MM.1S (cell line): ENCODE data around the gene NLK.

Experiments used
- DNase-seq: peaks from one replicate; pipeline ENCODE4 v3.0.0-alpha.2; 2015
- H2AFZ ChIP-seq: fragments of 300-600 bp; sonication (generic); 2 replicates; pipeline ENCODE4 v1.6.0; 2016; ENCODE audit warnings: antibody characterized with exemption, low read length
- H3F3A ChIP-seq: fragments of 300-600 bp; sonication (generic); 2 replicates; pipeline ENCODE4 v1.6.1; 2016; ENCODE audit warnings: mild to moderate bottlenecking, antibody characterized with exemption, low read length, moderate library complexity, mixed read lengths; ENCODE audit not compliant: insufficient read depth
- H3K27ac ChIP-seq: fragments of 300-600 bp; sonication (generic); 2 replicates; pipeline ENCODE4 v1.5.1; 2016; ENCODE audit warnings: mild to moderate bottlenecking, low read length
- H3K27me3 ChIP-seq: fragments of 300-600 bp; sonication (generic); replicated peaks from 2 replicates; pipeline ENCODE4 v1.6.0; 2016; ENCODE audit warnings: low read length; ENCODE audit not compliant: insufficient read depth
- H3K36me3 ChIP-seq: fragments of 300-600 bp; sonication (generic); replicated peaks from 2 replicates; pipeline ENCODE4 v1.6.1; 2016; ENCODE audit warnings: mild to moderate bottlenecking, low read length, mixed read lengths; ENCODE audit not compliant: insufficient read depth
- H3K4me1 ChIP-seq: fragments of 300-600 bp; sonication (generic); 2 replicates; pipeline ENCODE4 v1.6.1; 2016; ENCODE audit warnings: low read length, mixed read lengths
- H3K4me2 ChIP-seq: fragments of 300-600 bp; sonication (generic); 2 replicates; pipeline ENCODE4 v1.6.0; 2016; ENCODE audit warnings: low read depth, low read length
- H3K4me3 ChIP-seq: fragments of 300-600 bp; sonication (generic); 2 replicates; pipeline ENCODE4 v1.5.1; 2016; ENCODE audit warnings: low read length, mixed read lengths
- H3K79me2 ChIP-seq: fragments of 300-600 bp; sonication (generic); 2 replicates; pipeline ENCODE4 v1.6.1; 2016; ENCODE audit warnings: mixed run types, low read length, mixed read lengths
- H3K9ac ChIP-seq: fragments of 300-600 bp; sonication (generic); 2 replicates; pipeline ENCODE4 v1.6.1; 2016; ENCODE audit warnings: low read length, mixed read lengths
- H3K9me2 ChIP-seq: fragments of 300-600 bp; sonication (generic); replicated peaks from 2 replicates; pipeline ENCODE4 v1.6.1; 2016; ENCODE audit warnings: mild to moderate bottlenecking, low read length, mixed read lengths; ENCODE audit not compliant: insufficient read depth
- H3K9me3 ChIP-seq: fragments of 300-600 bp; sonication (generic); replicated peaks from 2 replicates; pipeline ENCODE4 v1.6.1; 2016; ENCODE audit warnings: mild to moderate bottlenecking, low read length, mixed read lengths; ENCODE audit not compliant: insufficient read depth
- H4K20me1 ChIP-seq: fragments of 300-600 bp; sonication (generic); 2 replicates; pipeline ENCODE4 v1.6.1; 2016; ENCODE audit warnings: mild to moderate bottlenecking, low read length, moderate library complexity, mixed read lengths; ENCODE audit not compliant: insufficient read depth
- EZH2 ChIP-seq: fragments of 300-600 bp; sonication (generic); optimal IDR thresholded peaks from 2 replicates; pipeline ENCODE3; 2017; ENCODE audit warnings: low read depth, mild to moderate bottlenecking, antibody characterized with exemption, low read length, mixed read lengths
- EZH2phosphoT487 ChIP-seq: fragments of 300-600 bp; sonication (generic); IDR thresholded peaks from 2 replicates; pipeline ENCODE4 v1.6.1; 2018; ENCODE audit warnings: antibody characterized with exemption, low read length
- TF ChIP-seq, protein P1 (sequence below): fragments of 300-600 bp; sonication (generic); IDR thresholded peaks from 2 replicates; pipeline ENCODE4 v1.5.1; 2016; ENCODE audit warnings: antibody characterized with exemption, low read length, mixed read lengths

Gene NLK

DNA sequence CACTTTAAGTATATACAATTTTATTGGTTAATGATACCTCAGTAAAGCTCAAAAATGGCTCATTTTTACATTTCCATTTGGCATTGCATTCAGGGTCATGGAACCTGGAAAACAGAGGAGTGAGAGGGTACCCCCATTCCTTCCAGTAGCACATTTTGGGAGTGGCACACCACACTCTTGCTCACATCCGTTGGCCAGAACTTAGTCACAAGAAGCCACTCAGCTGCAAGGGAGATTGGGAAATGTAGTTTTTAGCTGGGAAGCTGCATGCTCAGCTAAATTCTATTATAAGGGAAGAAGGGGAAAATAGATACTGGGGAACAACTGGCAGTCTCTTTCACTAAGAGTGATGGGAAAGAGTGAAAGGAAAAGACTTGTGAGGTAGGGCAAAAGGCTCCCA lies 174.1 kb downstream of the NLK start:
- Histone ChIP-seq H3K4me1 (no peaks in the 10 kb centered on the region), H2AFZ (no peak overlapping the region), H3K4me3 (no peak overlapping the region), H3K4me2 (no peak overlapping the region), H3K27me3 (no peaks in the 10 kb centered on the region), H3K27ac (no peak overlapping the region), H3K36me3 (no peaks in the 10 kb centered on the region), H3F3A (no peaks in the 10 kb centered on the region), H4K20me1 (no peaks in the 10 kb centered on the region), H3K9ac (no peak overlapping the region), H3K9me3 (no peaks in the 10 kb centered on the region), H3K79me2 (no peaks in the 10 kb centered on the region), H3K9me2 (no peaks in the 10 kb centered on the region)
- DNase-seq, result no peak
- TF ChIP-seq EZH2phosphoT487, result no peak
- TF ChIP-seq, protein P1, sequence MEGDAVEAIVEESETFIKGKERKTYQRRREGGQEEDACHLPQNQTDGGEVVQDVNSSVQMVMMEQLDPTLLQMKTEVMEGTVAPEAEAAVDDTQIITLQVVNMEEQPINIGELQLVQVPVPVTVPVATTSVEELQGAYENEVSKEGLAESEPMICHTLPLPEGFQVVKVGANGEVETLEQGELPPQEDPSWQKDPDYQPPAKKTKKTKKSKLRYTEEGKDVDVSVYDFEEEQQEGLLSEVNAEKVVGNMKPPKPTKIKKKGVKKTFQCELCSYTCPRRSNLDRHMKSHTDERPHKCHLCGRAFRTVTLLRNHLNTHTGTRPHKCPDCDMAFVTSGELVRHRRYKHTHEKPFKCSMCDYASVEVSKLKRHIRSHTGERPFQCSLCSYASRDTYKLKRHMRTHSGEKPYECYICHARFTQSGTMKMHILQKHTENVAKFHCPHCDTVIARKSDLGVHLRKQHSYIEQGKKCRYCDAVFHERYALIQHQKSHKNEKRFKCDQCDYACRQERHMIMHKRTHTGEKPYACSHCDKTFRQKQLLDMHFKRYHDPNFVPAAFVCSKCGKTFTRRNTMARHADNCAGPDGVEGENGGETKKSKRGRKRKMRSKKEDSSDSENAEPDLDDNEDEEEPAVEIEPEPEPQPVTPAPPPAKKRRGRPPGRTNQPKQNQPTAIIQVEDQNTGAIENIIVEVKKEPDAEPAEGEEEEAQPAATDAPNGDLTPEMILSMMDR, result no peak
- TF ChIP-seq EZH2, result no peak

DNA sequence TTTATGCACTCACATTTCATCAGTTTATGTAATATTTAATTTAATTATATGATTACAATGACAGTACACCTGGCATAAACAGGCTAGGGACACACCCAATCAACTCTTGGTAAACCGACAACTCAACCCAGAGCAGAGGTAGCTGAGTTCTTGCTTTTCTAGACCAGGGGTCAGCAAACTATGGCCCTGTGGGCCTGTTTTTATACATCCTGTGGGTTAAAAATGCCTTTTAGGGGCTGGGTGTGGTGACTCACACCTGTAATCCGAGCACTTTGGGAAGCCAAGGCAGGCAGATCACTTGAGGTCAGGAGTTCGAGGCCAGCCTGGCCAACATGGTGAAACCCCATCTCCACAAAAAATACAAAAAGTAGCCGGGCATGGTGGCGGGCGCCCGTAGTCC lies 177.3 kb downstream of the NLK start:
- H3K4me2 ChIP-seq, result no peak overlapping the region
- TF ChIP-seq, protein P1, result no peak
- TF ChIP-seq EZH2phosphoT487, result no peak
- TF ChIP-seq EZH2, result no peak

DNA sequence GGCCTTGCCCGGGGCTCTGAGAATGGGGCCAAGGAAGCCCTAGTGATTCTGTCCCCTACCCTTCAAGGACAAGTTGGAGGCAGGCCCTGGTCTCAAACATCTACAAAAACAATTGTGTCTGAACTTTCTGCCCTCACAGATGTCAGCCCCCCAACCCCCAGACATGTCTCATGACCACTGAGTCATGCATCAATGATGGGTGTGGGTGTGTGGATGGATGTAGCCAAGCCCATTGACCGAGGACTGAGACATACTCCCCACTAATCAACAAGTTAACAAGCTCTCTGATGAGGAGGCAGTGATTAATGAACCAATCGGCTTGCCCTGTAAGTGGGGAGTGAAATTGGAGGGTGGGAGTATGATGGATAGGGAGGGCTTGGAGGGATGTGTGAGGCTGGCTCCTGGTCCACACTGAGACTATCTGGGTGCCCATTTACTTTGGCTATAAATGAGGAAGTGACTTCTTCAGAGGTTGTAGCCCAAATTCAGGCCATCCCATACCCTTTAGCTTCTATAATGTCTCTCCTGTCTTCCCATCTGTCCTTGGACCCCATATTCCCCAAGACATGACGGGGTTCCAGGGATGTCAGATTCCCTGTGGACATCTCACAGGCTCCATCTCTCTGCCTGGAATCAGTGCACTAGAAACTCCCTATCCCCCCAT lies 179.4 kb downstream of the NLK start:
- H3K4me1 ChIP-seq, result no peaks in the 10 kb centered on the region
- no peaks in the 10 kb centered on the region for H3K79me2 ChIP-seq
- H3K9ac ChIP-seq, result no peak overlapping the region
- H2AFZ ChIP-seq, result no peak overlapping the region
- DNase-seq, result no peak
- no peaks in the 10 kb centered on the region for H3K36me3 ChIP-seq
- no peaks in the 10 kb centered on the region for H3K9me3 ChIP-seq
- no peaks in the 10 kb centered on the region for H3K27me3 ChIP-seq
- H4K20me1 ChIP-seq, result no peaks in the 10 kb centered on the region
- TF ChIP-seq, protein P1, result no peak
- TF ChIP-seq EZH2phosphoT487, result no peak
- TF ChIP-seq EZH2, result no peak
- no peak overlapping the region for H3K4me2 ChIP-seq
- no peaks in the 10 kb centered on the region for H3F3A ChIP-seq
- no peak overlapping the region for H3K27ac ChIP-seq
- no peak overlapping the region for H3K4me3 ChIP-seq
- no peaks in the 10 kb centered on the region for H3K9me2 ChIP-seq

More for the DNA sequence above, 177.3 kb downstream of the NLK start:
- Histone ChIP-seq H3K9ac (no peak overlapping the region), H2AFZ (no peak overlapping the region), H3K27me3 (no peaks in the 10 kb centered on the region), H3F3A (no peaks in the 10 kb centered on the region), H3K4me1 (no peaks in the 10 kb centered on the region), H3K36me3 (no peaks in the 10 kb centered on the region), H3K4me3 (no peak overlapping the region), H3K27ac (no peak overlapping the region), H3K9me2 (no peaks in the 10 kb centered on the region), H4K20me1 (no peaks in the 10 kb centered on the region), H3K9me3 (no peaks in the 10 kb centered on the region), H3K79me2 (no peaks in the 10 kb centered on the region)
- DNase-seq, result no peak
